Natural killer cell (primary cell): ENCODE measurements around the gene SLC39A7. TPM values are rescaled to one million over a fixed set of nuclear protein-coding genes. Genes with fewer than 3 reads are reported as not detected.

ENCODE experiments used
- ATAC-seq, 3 donors: fragments of 150-1000 bp in 2 of 3; fragments of 200-7000 bp in 1 of 3; cut with Tn5 transposase; 1 replicate in 1 of 3; 2 replicates in 2 of 3; pipeline ENCODE4 v1.10.0; 2021; ENCODE audit warnings: mild to moderate bottlenecking in 2 of 3, moderate library complexity in 2 of 3
- DNase-seq, 2 donors: peaks; one replicate each; pipeline versions ENCODE4 v3.0.0 to v3.0.0-alpha.2; 2013 to 2021; ENCODE audit warnings: mixed read lengths in 1 of 2
- H3K27ac ChIP-seq: one replicate; pipeline ENCODE4 v1.5.1; 2013; ENCODE audit warnings: mild to moderate bottlenecking, low read length
- H3K27me3 ChIP-seq: one replicate; pipeline ENCODE4 v1.6.1; 2013; ENCODE audit warnings: low read length; ENCODE audit not compliant: control insufficient read depth, insufficient read depth
- H3K36me3 ChIP-seq: one replicate; pipeline ENCODE4 v1.6.1; 2013; ENCODE audit warnings: low read length; ENCODE audit not compliant: control insufficient read depth, insufficient read depth
- H3K4me1 ChIP-seq: one replicate; pipeline ENCODE4 v1.6.1; 2013; ENCODE audit warnings: low read length; ENCODE audit not compliant: control insufficient read depth, insufficient read depth
- H3K4me3 ChIP-seq: one replicate; pipeline ENCODE4 v1.5.1; 2013; ENCODE audit warnings: low read length
- H3K9me3 ChIP-seq: one replicate; pipeline ENCODE4 v1.6.1; 2013; ENCODE audit warnings: low read length; ENCODE audit not compliant: control insufficient read depth, insufficient read depth
- H3K27ac Mint-ChIP-seq, 2 donors: one replicate each; pipeline ENCODE4 v1.8.0; 2022; ENCODE audit warnings: mild to moderate bottlenecking in 2 of 2, mixed read lengths in 2 of 2, moderate library complexity in 1 of 2
- H3K27me3 Mint-ChIP-seq, 2 donors: one replicate each; pipeline ENCODE4 v1.8.0; 2022; ENCODE audit warnings: low read depth in 2 of 2, mixed read lengths in 2 of 2
- H3K36me3 Mint-ChIP-seq: one replicate; pipeline ENCODE4 v1.8.0; 2022; ENCODE audit warnings: mixed read lengths
- H3K4me1 Mint-ChIP-seq, 2 donors: one replicate each; pipeline ENCODE4 v1.8.0; 2022; ENCODE audit warnings: mixed read lengths in 2 of 2
- H3K4me3 Mint-ChIP-seq: one replicate; pipeline ENCODE4 v1.8.0; 2022; ENCODE audit warnings: mild to moderate bottlenecking, moderate library complexity, mixed read lengths
- H3K9me3 Mint-ChIP-seq, 2 donors: one replicate each; pipeline ENCODE4 v1.8.0; 2022; ENCODE audit warnings: mixed read lengths in 2 of 2
- WGBS: methylation state at CpG from one replicate; pipeline ENCODE4 v1.1.7; 2013; ENCODE audit warnings: missing lambda C conversion rate; ENCODE audit not compliant: insufficient coverage; 5-methylcytosine and 5-hydroxymethylcytosine counted together
- intact Hi-C: fragments of 100-400 bp; cut with micrococcal nuclease; formaldehyde crosslinking; loops from one replicate; pipeline ENCODE4 v1.14.2; 2022
- total RNA-seq, 4 donors: library from RNA; stranded (reverse); fragments of 120-200 nt in 1 of 4; gene quantifications; one replicate each; pipeline versions ENCODE4 v1.2.3 to v1.2.4, GENCODE V29; 2013 to 2022
- TF ChIP-seq, protein P1 (sequence below): fragments of 200-600 bp; IDR thresholded peaks from one replicate; pipeline ENCODE4 v1.8.0; 2022; ENCODE audit warnings: antibody characterized with exemption

SLC39A7 gene
- total RNA-seq, 3 donors from 2014 or later (not counting 1 experiment from before 2014, with no cell fraction given): 38.9 to 45.7 (median 45.6) TPM

DNA sequence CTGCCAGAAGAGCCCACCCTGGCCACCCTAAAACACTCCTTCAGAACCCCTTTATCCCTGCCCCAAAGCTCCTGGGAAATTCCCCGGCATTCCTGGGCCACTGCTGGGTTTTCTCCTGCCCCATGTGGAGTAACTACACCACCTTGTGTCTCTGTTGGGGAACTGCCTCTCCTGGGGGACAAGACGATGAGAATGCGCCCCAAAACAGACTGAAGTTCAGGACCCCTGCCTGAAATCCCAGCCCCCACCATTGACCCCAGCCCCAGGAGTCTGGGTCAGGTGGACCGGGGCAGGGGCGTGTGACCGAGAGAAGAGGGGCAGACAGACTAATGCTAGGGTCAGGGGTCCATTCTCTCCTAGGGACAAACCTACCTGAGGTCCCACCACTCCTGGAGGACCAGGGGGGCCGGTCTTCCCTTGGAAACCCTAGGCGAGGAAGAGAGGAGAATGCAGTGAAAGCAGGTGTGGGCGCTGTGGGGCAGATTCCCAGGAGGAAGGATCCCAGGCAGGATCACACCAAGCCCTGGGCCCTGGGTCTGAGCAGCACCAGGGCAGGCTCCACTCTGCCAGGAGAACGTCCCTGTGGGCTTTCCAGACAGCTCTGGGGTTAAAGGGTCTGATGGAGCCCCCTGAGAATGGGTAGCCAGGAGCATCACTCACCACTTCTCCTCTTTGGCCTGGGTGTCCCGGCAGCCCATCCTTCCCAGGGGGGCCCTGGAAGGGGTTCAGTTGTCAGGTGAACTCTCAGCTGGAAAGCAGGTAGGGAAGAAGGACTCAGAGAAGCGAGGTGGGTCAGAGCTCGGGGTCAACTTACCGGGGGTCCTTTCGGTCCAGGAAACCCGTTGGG, 27.8 kb upstream of the SLC39A7 start:
- no peak overlapping the region for H3K27ac ChIP-seq
- ATAC-seq: no peak

DNA sequence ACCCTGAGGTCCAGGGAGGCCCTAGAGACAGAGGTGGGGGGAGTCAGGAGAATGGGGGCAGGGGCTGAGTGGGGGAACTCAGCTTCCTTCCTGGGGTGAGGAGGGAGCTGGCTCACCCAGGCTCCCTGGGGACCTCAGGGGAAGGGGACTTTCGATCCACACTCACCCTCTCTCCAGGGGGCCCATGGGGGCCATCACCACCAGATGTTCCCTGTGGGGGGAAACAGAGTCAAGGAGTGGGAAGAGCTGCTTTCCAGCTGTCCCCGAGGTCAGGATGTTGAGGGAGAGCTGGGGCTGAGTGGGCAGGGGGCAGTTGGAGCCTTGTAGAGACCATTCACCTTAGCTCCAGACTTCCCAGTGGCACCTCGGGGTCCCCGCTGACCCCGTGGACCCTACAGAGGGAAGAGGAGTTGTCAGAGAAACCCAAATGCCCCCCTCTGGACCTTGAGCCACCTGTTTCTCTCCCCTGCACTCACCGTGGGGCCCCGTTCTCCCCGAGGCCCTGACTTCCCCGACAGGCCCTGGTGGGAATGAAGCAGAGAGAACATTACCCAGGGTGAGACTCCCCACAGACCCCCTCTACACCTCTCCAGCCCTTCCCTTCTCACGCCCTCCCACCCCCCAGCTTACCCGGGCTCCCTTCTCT, 27.0 kb upstream of the SLC39A7 start:
- Mint-ChIP-seq H3K9me3 (no peaks in the 10 kb centered on the region), H3K4me3 (no peak overlapping the region), H3K36me3 (no peaks in the 10 kb centered on the region), H3K27me3 (peaks cover 7 to 19% of the 10 kb centered on the region in 2 donors), H3K4me1 (no peaks in the 10 kb centered on the region), H3K27ac (no peak overlapping the region)
- TF ChIP-seq, protein P1, sequence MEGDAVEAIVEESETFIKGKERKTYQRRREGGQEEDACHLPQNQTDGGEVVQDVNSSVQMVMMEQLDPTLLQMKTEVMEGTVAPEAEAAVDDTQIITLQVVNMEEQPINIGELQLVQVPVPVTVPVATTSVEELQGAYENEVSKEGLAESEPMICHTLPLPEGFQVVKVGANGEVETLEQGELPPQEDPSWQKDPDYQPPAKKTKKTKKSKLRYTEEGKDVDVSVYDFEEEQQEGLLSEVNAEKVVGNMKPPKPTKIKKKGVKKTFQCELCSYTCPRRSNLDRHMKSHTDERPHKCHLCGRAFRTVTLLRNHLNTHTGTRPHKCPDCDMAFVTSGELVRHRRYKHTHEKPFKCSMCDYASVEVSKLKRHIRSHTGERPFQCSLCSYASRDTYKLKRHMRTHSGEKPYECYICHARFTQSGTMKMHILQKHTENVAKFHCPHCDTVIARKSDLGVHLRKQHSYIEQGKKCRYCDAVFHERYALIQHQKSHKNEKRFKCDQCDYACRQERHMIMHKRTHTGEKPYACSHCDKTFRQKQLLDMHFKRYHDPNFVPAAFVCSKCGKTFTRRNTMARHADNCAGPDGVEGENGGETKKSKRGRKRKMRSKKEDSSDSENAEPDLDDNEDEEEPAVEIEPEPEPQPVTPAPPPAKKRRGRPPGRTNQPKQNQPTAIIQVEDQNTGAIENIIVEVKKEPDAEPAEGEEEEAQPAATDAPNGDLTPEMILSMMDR: no peak
- Histone ChIP-seq H3K27ac (no peak overlapping the region), H3K9me3 (no peaks in the 10 kb centered on the region), H3K4me3 (no peak overlapping the region), H3K4me1 (no peaks in the 10 kb centered on the region), H3K27me3 (no peaks in the 10 kb centered on the region), H3K36me3 (no peaks in the 10 kb centered on the region)
- WGBS: 51% methylated on average over 8 of the region's 11 CpGs
- intact Hi-C loops: no loop called here
- DNase-seq (no peak), ATAC-seq (no peak)

More for the DNA sequence above, 27.8 kb upstream of the SLC39A7 start:
- no peak overlapping the region for H3K4me3 Mint-ChIP-seq
- H3K4me1 Mint-ChIP-seq: no peaks in the 10 kb centered on the region
- Histone ChIP-seq H3K4me3 (no peak overlapping the region), H3K4me1 (no peaks in the 10 kb centered on the region), H3K36me3 (no peaks in the 10 kb centered on the region), H3K27me3 (no peaks in the 10 kb centered on the region), H3K9me3 (no peaks in the 10 kb centered on the region)
- TF ChIP-seq, protein P1: no peak
- H3K36me3 Mint-ChIP-seq: no peaks in the 10 kb centered on the region
- 61% methylated on average over 15 of the region's 16 CpGs for WGBS
- no peak overlapping the region for H3K27ac Mint-ChIP-seq
- intact Hi-C loops: no loop called here
- peaks cover 7 to 16% of the 10 kb centered on the region in 2 donors for H3K27me3 Mint-ChIP-seq
- peak in 1 of 2 donors; percentile 39 for DNase-seq
- H3K9me3 Mint-ChIP-seq: no peaks in the 10 kb centered on the region

DNA sequence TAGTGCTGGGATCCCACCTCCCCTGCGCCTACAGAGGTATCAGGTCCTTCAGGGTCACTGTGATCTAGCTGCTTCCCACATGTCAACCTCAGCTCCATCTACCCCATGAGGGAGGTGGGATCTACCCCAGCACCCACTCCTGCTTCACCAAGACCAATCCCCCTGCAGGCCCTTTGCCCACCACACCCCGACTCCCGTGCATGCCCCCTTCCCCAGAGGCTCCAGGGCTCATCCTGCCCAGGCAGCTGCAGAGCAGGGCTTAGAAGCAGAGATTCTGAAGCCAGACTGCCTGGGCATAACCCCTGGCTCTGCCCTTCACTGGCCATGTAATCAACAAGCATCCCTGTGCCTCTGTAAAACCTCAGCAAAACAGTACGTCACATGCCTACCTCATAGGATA, 25.9 kb upstream of the SLC39A7 start:
- intact Hi-C loops: no loop called here
- no peak overlapping the region for H3K27ac Mint-ChIP-seq

More for the DNA sequence above, 25.9 kb upstream of the SLC39A7 start:
- Mint-ChIP-seq H3K4me3 (no peak overlapping the region), H3K4me1 (no peaks in the 10 kb centered on the region), H3K36me3 (no peaks in the 10 kb centered on the region), H3K9me3 (no peaks in the 10 kb centered on the region), H3K27me3 (peaks cover 7 to 19% of the 10 kb centered on the region in 2 donors)
- Histone ChIP-seq H3K4me3 (no peak overlapping the region), H3K36me3 (no peaks in the 10 kb centered on the region), H3K27me3 (no peaks in the 10 kb centered on the region), H3K4me1 (no peaks in the 10 kb centered on the region), H3K27ac (no peak overlapping the region), H3K9me3 (no peaks in the 10 kb centered on the region)
- 86% methylated on average over 4 of the region's 4 CpGs for WGBS
- ATAC-seq (no peak), DNase-seq (no peak)
- TF ChIP-seq, protein P1: no peak
